Right cardiac atrium (tissue), 5 donors: Measurements from ENCODE around the gene TIE1. TPM values are rescaled to one million over a fixed set of nuclear protein-coding genes. Genes with fewer than 3 reads are reported as not detected.

ENCODE experiments used
- ATAC-seq, 2 donors: fragments of 200-7000 bp; cut with Tn5 transposase; one replicate each; pipeline versions ENCODE4 v1.8.0 to v1.9.1; 2020; ENCODE audit warnings: moderate library complexity in 2 of 2, mild to moderate bottlenecking in 1 of 2
- DNase-seq, 3 donors: peaks; one replicate each; pipeline ENCODE4 v3.0.0-alpha.2; 2020
- H3K27ac ChIP-seq: one replicate; pipeline ENCODE4 v1.5.1; 2013; ENCODE audit warnings: mild to moderate bottlenecking, low read length, control low read depth, moderate library complexity
- H3K27me3 ChIP-seq: one replicate; pipeline ENCODE4 v1.6.1; 2013; ENCODE audit not compliant: control insufficient read depth, insufficient read depth
- H3K4me1 ChIP-seq: one replicate; pipeline ENCODE4 v1.6.1; 2013; ENCODE audit warnings: low read length; ENCODE audit not compliant: control insufficient read depth, insufficient read depth
- H3K4me3 ChIP-seq: one replicate; pipeline ENCODE4 v1.5.1; 2013; ENCODE audit warnings: low read length, control low read depth
- H3K9me3 ChIP-seq: one replicate; pipeline ENCODE4 v1.6.1; 2013; ENCODE audit warnings: low read length; ENCODE audit not compliant: control insufficient read depth
- WGBS: extraction: QIAGEN DNeasy Blood & Tissue Kit; methylation state at CpG from one replicate; pipeline ENCODE4 v1.1.7; 2013; 5-methylcytosine and 5-hydroxymethylcytosine counted together
- intact Hi-C, 4 donors: fragments of 100-400 bp; cut with DNase I; formaldehyde crosslinking; loops; one replicate each; pipeline versions ENCODE4 v1.11.0 to v1.14.0; 2022 to 2023
- polyA plus RNA-seq: library from polyadenylated mRNA; stranded (reverse); fragments of 200-250 nt; gene quantifications from one replicate; pipeline ENCODE4 v1.2.3, GENCODE V29; 2013
- total RNA-seq, 4 donors: library from RNA; stranded (reverse); fragmentation: NEBNext Ultra II Directional; extraction: Animal tissue kit (Norgen Biotek cat#: 25700); gene quantifications; one replicate each; pipeline ENCODE4 v1.2.1, GENCODE V29; 2021
- donor health status: healthy with polysubstance abuse.
- donor health status: DM: no; HTN: yes; CAD: no.
- donor health status: DM: no; HTN: no; CAD: no.
- donor health status: DM: no; HTN: yes; CAD: no; lungs with severe emphysema.
- donor health status: DM: yes; HTN: yes; CAD: no.

TIE1 gene
- total and polyA plus RNA-seq, 5 donors = 21.7 to 49.4 (median 40.1) TPM

- Histone ChIP-seq H3K27me3 (no peaks in the 10 kb centered on the region), H3K9me3 (no peaks in the 10 kb centered on the region), H3K4me1 (no peaks in the 10 kb centered on the region), H3K27ac (no peak overlapping the region), H3K4me3 (no peak overlapping the region)
- ATAC-seq (no peak), DNase-seq (no peak)
- intact Hi-C loops = no loop called here
- 97% methylated on average over 4 of the region's 4 CpGs for WGBS
These were observed 56.5 kb downstream of the TIE1 start for GRCh38 chr1:43357251-43357650.

GRCh38 chr1:43358121-43358745 lies 57.5 kb downstream of the TIE1 start:
- no peaks in the 10 kb centered on the region for H3K4me1 ChIP-seq
- peak overlapping the region; percentile 90 for H3K4me3 ChIP-seq
- H3K27ac ChIP-seq = peak overlapping the region; percentile 100
- intact Hi-C loops = no loop called here
- ATAC-seq (peak; percentile 34 to 46), DNase-seq (no peak)
- WGBS = under 1% methylated on average over 33 of the region's 33 CpGs
- H3K9me3 ChIP-seq = no peaks in the 10 kb centered on the region
- no peaks in the 10 kb centered on the region for H3K27me3 ChIP-seq

GRCh38 chr1:43358746-43359693 lies 58.2 kb downstream of the TIE1 start, which contains the start of gene CDC20:
Gene CDC20 (plus strand): TSS chr1:43358981. CDS start chr1:43359216, 235 bp downstream.
- intact Hi-C loops = no loop called here
- no peaks in the 10 kb centered on the region for H3K4me1 ChIP-seq
- 2% methylated on average over 59 of the region's 59 CpGs for WGBS

GRCh38 chr1:43359696-43360095 lies 58.9 kb downstream of the TIE1 start:
- DNase-seq (no peak), ATAC-seq (no peak)
- intact Hi-C loops = no loop called here
- Histone ChIP-seq H3K27me3 (no peaks in the 10 kb centered on the region), H3K9me3 (no peaks in the 10 kb centered on the region), H3K27ac (no peak overlapping the region), H3K4me1 (no peaks in the 10 kb centered on the region), H3K4me3 (no peak overlapping the region)
- WGBS = 20% methylated on average over 11 of the region's 11 CpGs

More at GRCh38 chr1:43358746-43359693, 58.2 kb downstream of the TIE1 start, which contains the start of gene CDC20:
- DNase-seq (peak; percentile 99 to 100 (median 99)), ATAC-seq (peak; percentile 98)
- Histone ChIP-seq H3K9me3 (no peaks in the 10 kb centered on the region), H3K4me3 (peak within 1 kb of the TSS; percentile 90), H3K27me3 (no peaks in the 10 kb centered on the region), H3K27ac (peak within 1 kb of the TSS; percentile 100)

- WGBS = 58% methylated on average over 4 of the region's 4 CpGs
- DNase-seq (no peak), ATAC-seq (no peak)
- Histone ChIP-seq H3K4me1 (no peaks in the 10 kb centered on the region), H3K9me3 (no peaks in the 10 kb centered on the region), H3K27me3 (no peaks in the 10 kb centered on the region), H3K27ac (no peak overlapping the region), H3K4me3 (no peak overlapping the region)
- intact Hi-C loops = no loop called here
These were observed 59.8 kb downstream of the TIE1 start for GRCh38 chr1:43360616-43361015.

GRCh38 chr1:43363283-43363934 lies 62.6 kb downstream of the TIE1 start:
- DNase-seq (peak in 1 of 3 donors; percentile 37), ATAC-seq (no peak)
- Histone ChIP-seq H3K4me3 (no peak overlapping the region), H3K27ac (no peak overlapping the region), H3K4me1 (peaks cover 7% of the 10 kb centered on the region), H3K9me3 (no peaks in the 10 kb centered on the region), H3K27me3 (no peaks in the 10 kb centered on the region)
- intact Hi-C loops = no loop called here
- 73% methylated on average over 9 of the region's 9 CpGs for WGBS

GRCh38 chr1:43363935-43364525 lies 63.2 kb downstream of the TIE1 start:
- intact Hi-C loops = no loop called here
- H3K4me3 ChIP-seq = no peak overlapping the region
- H3K27me3 ChIP-seq = no peaks in the 10 kb centered on the region
- no peaks in the 10 kb centered on the region for H3K9me3 ChIP-seq
- WGBS = 77% methylated on average over 5 of the region's 5 CpGs
- DNase-seq (no peak), ATAC-seq (no peak)
- H3K4me1 ChIP-seq = peaks cover 10% of the 10 kb centered on the region
- H3K27ac ChIP-seq = no peak overlapping the region

GRCh38 chr1:43365678-43366077 lies 64.9 kb downstream of the TIE1 start:
- Histone ChIP-seq H3K27ac (no peak overlapping the region), H3K9me3 (no peaks in the 10 kb centered on the region), H3K4me1 (peaks cover 10% of the 10 kb centered on the region), H3K27me3 (no peaks in the 10 kb centered on the region), H3K4me3 (no peak overlapping the region)
- intact Hi-C loops = no loop called here
- no peak for ATAC-seq
- no peak for DNase-seq
- WGBS = 72% methylated on average over 2 of the region's 2 CpGs

- Histone ChIP-seq H3K4me1 (peaks cover 10% of the 10 kb centered on the region), H3K27ac (no peak overlapping the region), H3K27me3 (no peaks in the 10 kb centered on the region), H3K4me3 (no peak overlapping the region), H3K9me3 (no peaks in the 10 kb centered on the region)
- 60% methylated on average over 11 of the region's 11 CpGs for WGBS
- DNase-seq = peak in 2 of 3 donors; percentile 32 to 68
- ATAC-seq = no peak
- intact Hi-C loops = no loop called here
These were observed 65.4 kb downstream of the TIE1 start for GRCh38 chr1:43366179-43366578.

- H3K27ac ChIP-seq = peak overlapping the region; percentile 4
- H3K27me3 ChIP-seq = no peaks in the 10 kb centered on the region
- H3K4me1 ChIP-seq = peaks cover 10% of the 10 kb centered on the region
- H3K9me3 ChIP-seq = no peaks in the 10 kb centered on the region
- DNase-seq = no peak
- intact Hi-C loops = no loop called here
- peak in 1 of 2 donors; percentile 1 for ATAC-seq
- peak overlapping the region; percentile 82 for H3K4me3 ChIP-seq
- 20% methylated on average over 5 of the region's 5 CpGs for WGBS
These were observed 65.8 kb downstream of the TIE1 start for GRCh38 chr1:43366601-43367025.
